GM23338 (cell line): ENCODE data around the gene ENDOV.

Experiments
- CREB1 ChIP-seq: fragments of 250-450 bp; sonication (Bioruptor Pico); IDR thresholded peaks from 2 replicates; pipeline ENCODE4 v1.5.0; 2020; ENCODE audit warnings: low read depth, mild to moderate bottlenecking, moderate library complexity
- CTCF ChIP-seq, 2 experiments: fragments of 200-600 bp in 1 of 2; sonication (generic) in 1 of 2; conservative IDR thresholded peaks; 2 replicates each; pipeline versions ENCODE4 v1.5.1 to v1.6.1; 2016 to 2017; ENCODE audit warnings: antibody characterized with exemption in 2 of 2, low read depth in 2 of 2, mild to moderate bottlenecking in 2 of 2, moderate library complexity in 1 of 2
- ETS1 ChIP-seq: IDR thresholded peaks from 2 replicates; pipeline ENCODE4 v1.6.1; 2016; ENCODE audit warnings: antibody characterized with exemption
- EZH2 ChIP-seq: fragments of 200-600 bp; sonication (generic); IDR thresholded peaks from one replicate; pipeline ENCODE4 v1.8.0; 2017; ENCODE audit warnings: antibody characterized with exemption, mild to moderate bottlenecking, low read depth; ENCODE audit not compliant: unreplicated experiment
- EZH2phosphoT487 ChIP-seq: fragments of 200-600 bp; sonication (generic); IDR thresholded peaks from one replicate; pipeline ENCODE4 v1.8.1; 2018; ENCODE audit warnings: antibody characterized with exemption; ENCODE audit not compliant: unreplicated experiment
- JUNB ChIP-seq: IDR thresholded peaks from one replicate; pipeline ENCODE4 v1.6.1; 2016; ENCODE audit warnings: antibody characterized with exemption; ENCODE audit not compliant: unreplicated experiment
- POLR2AphosphoS5 ChIP-seq: IDR thresholded peaks from 2 replicates; pipeline ENCODE4 v1.6.1; 2016; ENCODE audit warnings: antibody characterized with exemption, low read depth
- REST ChIP-seq: IDR thresholded peaks from one replicate; pipeline ENCODE4 v1.6.1; 2018; ENCODE audit warnings: antibody characterized with exemption; ENCODE audit not compliant: unreplicated experiment
- STAT1 ChIP-seq: IDR thresholded peaks from one replicate; pipeline ENCODE4 v1.6.1; 2016; ENCODE audit warnings: antibody characterized with exemption; ENCODE audit not compliant: unreplicated experiment
- ZNF114 ChIP-seq: fragments of 250-450 bp; sonication (Bioruptor Pico); IDR thresholded peaks from 2 replicates; pipeline ENCODE4 v1.5.0; 2020; ENCODE audit warnings: mild to moderate bottlenecking, moderate library complexity

- TF ChIP-seq EZH2: no peak
- TF ChIP-seq CTCF (conservative IDR thresholded peaks at IDR 0.05; ENCODE audit: low read depth in 2 of 2): no peak
- TF ChIP-seq EZH2phosphoT487: no peak
- no peak for TF ChIP-seq REST
- no peak for TF ChIP-seq CREB1 (CRISPR knock-in tag)
- TF ChIP-seq ZNF114: no peak
- TF ChIP-seq STAT1: no peak
- TF ChIP-seq ETS1: no peak
- no peak for TF ChIP-seq POLR2AphosphoS5
- no peak for TF ChIP-seq JUNB
These were observed 44.3 kb downstream of the ENDOV start for GRCh38 chr17:80459234-80459633.
